ENCODE measurements around the gene MRPL44. TPM values are rescaled to one million over a fixed set of nuclear protein-coding genes. Genes with fewer than 3 reads are reported as not detected.
"Not testable (repeated sequence)": the region's sequence is repeated elsewhere in the genome, so short reads cannot be mapped to it uniquely, and the experiment has no call there.

Gene MRPL44
- total RNA-seq, 4 donors from 2014 or later, result 19.6 to 27.5 (median 21.5) TPM

GRCh38 chr2:223997938-223998337, 40.7 kb downstream of the MRPL44 start:
- no peak for DNase-seq (ENCODE audit: low spot score in 2 of 2)
- 83 to 87% methylated on average over 5 of the region's 5 CpGs for WGBS, 2 donors
- H3K4me3 ChIP-seq (ENCODE audit: low read depth, poor library complexity, severe bottlenecking), result no peak overlapping the region
- intact Hi-C loops (cut with DNase I; ENCODE audit: low total_unique reads), result no loop called here
- TF ChIP-seq POLR2A (IDR thresholded peaks at IDR 0.05), result no peak
- TF ChIP-seq CTCF (IDR thresholded peaks at IDR 0.05), result no peak

GRCh38 chr2:223998948-223999347, 41.7 kb downstream of the MRPL44 start:
- no peak for DNase-seq (ENCODE audit: low spot score in 2 of 2)
- intact Hi-C loops (cut with DNase I; ENCODE audit: low total_unique reads), result no loop called here
- no peak for TF ChIP-seq CTCF (IDR thresholded peaks at IDR 0.05)
- TF ChIP-seq POLR2A (IDR thresholded peaks at IDR 0.05), result no peak
- WGBS, 2 donors, result 54 to 60% methylated on average over 2 of the region's 2 CpGs
- H3K4me3 ChIP-seq (ENCODE audit: low read depth, poor library complexity, severe bottlenecking), result no peak overlapping the region

GRCh38 chr2:223999862-224000261, 42.6 kb downstream of the MRPL44 start:
- WGBS, 2 donors, result 94 to 95% methylated on average over 11 of the region's 11 CpGs
- TF ChIP-seq CTCF (IDR thresholded peaks at IDR 0.05) (no peak), POLR2A (IDR thresholded peaks at IDR 0.05) (no peak)
- intact Hi-C loops (cut with DNase I; ENCODE audit: low total_unique reads), result no loop called here
- H3K4me3 ChIP-seq (ENCODE audit: low read depth, poor library complexity, severe bottlenecking), result no peak overlapping the region
- DNase-seq (ENCODE audit: low spot score in 2 of 2), result no peak

- WGBS, 2 donors, result 90 to 94% methylated on average over 5 of the region's 5 CpGs
- H3K4me3 ChIP-seq (ENCODE audit: low read depth, poor library complexity, severe bottlenecking); DNase-seq (ENCODE audit: low spot score in 2 of 2); intact Hi-C loops (cut with DNase I; ENCODE audit: low total_unique reads): not testable (repeated sequence)
These were observed 43.4 kb downstream of the MRPL44 start for GRCh38 chr2:224000662-224001061.

- no peak overlapping the region for H3K4me3 ChIP-seq (ENCODE audit: low read depth, poor library complexity, severe bottlenecking)
- intact Hi-C loops (cut with DNase I; ENCODE audit: low total_unique reads), result no loop called here
- DNase-seq (ENCODE audit: low spot score in 2 of 2), result no peak
- TF ChIP-seq CTCF (IDR thresholded peaks at IDR 0.05) (no peak), POLR2A (IDR thresholded peaks at IDR 0.05) (no peak)
- 75 to 83% methylated on average over 16 of the region's 16 CpGs for WGBS, 2 donors
These were observed 46.9 kb downstream of the MRPL44 start for GRCh38 chr2:224004105-224004695.

- no peak for DNase-seq (ENCODE audit: low spot score in 2 of 2)
- intact Hi-C loops (cut with DNase I; ENCODE audit: low total_unique reads), result no loop called here
- no peak overlapping the region for H3K4me3 ChIP-seq (ENCODE audit: low read depth, poor library complexity, severe bottlenecking)
- 49 to 61% methylated on average over 12 of the region's 12 CpGs for WGBS, 2 donors
- no peak for TF ChIP-seq POLR2A (IDR thresholded peaks at IDR 0.05)
- TF ChIP-seq CTCF (IDR thresholded peaks at IDR 0.05), result no peak
These were observed 51.5 kb downstream of the MRPL44 start for GRCh38 chr2:224008702-224009261.

All from lower leg skin (tissue), 4 donors.